GM10248 (cell line): ENCODE data around the gene TBX15.

Experiments
- CTCF ChIA-PET: fragments of 300-600 bp; sonication (Branson Sonifier 250); formaldehyde crosslinking; extraction: SDS; loops from one replicate; lab custom pipeline; 2021; ENCODE audit warnings: antibody characterized with exemption; lab: Yijun Ruan, JAX
- POLR2A ChIA-PET: fragments of 350-650 bp; sonication (Branson Sonifier 250); formaldehyde crosslinking; extraction: SDS; loops from one replicate; lab custom pipeline; 2020; ENCODE audit warnings: antibody characterized with exemption; lab: Yijun Ruan, JAX
- DNase-seq: peaks from one replicate; pipeline ENCODE4 v3.0.0; 2012; ENCODE audit errors: extremely low spot score
- TF ChIP-seq, protein P1 (sequence below): IDR thresholded peaks from 2 replicates; pipeline ENCODE4 v1.5.1; 2012; ENCODE audit warnings: mild to moderate bottlenecking, low read depth; ENCODE audit errors: extremely low read depth, missing control alignments, control extremely low read depth

Gene TBX15

DNA sequence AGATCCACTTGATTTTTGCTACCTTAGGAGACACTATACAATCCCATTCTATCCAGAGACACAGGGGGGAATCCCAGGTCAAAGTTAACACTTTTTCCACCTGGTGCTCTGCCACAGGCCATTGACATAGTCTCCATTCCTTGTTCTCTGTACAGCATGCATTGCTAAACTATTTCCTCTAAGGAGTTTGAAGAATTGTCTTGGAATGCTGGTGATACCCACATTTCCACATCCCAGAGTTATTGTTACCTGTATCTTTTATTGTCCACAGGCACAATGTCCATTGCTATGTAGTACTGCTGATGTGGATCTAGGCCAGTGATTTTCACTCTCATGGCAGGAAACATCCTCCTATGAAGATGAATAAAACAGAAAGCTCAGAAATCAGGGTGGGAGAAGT, 61.9 kb downstream of the TBX15 start:
- no peak for DNase-seq
- TF ChIP-seq, protein P1, sequence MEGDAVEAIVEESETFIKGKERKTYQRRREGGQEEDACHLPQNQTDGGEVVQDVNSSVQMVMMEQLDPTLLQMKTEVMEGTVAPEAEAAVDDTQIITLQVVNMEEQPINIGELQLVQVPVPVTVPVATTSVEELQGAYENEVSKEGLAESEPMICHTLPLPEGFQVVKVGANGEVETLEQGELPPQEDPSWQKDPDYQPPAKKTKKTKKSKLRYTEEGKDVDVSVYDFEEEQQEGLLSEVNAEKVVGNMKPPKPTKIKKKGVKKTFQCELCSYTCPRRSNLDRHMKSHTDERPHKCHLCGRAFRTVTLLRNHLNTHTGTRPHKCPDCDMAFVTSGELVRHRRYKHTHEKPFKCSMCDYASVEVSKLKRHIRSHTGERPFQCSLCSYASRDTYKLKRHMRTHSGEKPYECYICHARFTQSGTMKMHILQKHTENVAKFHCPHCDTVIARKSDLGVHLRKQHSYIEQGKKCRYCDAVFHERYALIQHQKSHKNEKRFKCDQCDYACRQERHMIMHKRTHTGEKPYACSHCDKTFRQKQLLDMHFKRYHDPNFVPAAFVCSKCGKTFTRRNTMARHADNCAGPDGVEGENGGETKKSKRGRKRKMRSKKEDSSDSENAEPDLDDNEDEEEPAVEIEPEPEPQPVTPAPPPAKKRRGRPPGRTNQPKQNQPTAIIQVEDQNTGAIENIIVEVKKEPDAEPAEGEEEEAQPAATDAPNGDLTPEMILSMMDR: no peak
- ChIA-PET POLR2A (no interaction called here), CTCF (no interaction called here)

DNA sequence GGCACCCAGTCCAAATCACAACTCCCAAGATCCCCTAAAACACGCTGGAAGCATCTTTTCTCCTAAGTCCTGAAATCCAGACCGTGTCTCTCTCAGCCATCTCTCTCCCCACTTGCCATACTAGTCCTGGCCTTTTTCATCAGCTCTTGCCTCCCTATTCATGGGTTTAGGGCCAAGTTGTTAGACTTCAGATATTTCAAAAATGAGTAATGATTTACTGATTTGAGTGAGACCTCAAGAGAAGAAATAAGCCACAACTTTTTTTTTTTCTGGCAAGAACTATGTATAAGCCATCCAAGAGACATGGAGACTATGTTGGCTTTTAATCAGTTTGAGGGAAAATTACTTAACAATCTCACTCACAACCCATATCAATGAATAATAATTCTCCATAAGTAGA, 62.5 kb downstream of the TBX15 start:
- no peak for DNase-seq
- TF ChIP-seq, protein P1: no peak
- ChIA-PET CTCF (no interaction called here), POLR2A (no interaction called here)

DNA sequence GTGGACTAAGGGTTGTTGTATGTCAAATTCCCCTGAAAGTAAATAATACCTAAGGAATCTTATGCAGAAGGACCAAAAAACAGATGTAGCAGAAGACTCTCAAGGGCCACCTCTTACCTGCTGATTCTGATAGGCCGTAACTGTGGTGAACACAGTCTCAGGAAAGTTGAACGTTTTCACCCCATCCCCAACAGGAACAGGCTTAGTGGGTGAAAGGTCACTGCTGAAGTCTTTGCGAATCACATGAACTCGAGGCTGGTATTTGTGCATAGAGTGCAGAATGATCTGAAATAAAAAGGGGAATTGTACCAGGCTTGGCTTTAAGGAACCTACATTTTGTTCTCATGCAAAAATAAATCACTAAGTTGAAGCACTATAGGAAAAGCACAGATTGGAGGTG, 64.8 kb downstream of the TBX15 start:
- CTCF ChIA-PET: no interaction called here
- TF ChIP-seq, protein P1: no peak
- DNase-seq: no peak
- POLR2A ChIA-PET: no interaction called here

DNA sequence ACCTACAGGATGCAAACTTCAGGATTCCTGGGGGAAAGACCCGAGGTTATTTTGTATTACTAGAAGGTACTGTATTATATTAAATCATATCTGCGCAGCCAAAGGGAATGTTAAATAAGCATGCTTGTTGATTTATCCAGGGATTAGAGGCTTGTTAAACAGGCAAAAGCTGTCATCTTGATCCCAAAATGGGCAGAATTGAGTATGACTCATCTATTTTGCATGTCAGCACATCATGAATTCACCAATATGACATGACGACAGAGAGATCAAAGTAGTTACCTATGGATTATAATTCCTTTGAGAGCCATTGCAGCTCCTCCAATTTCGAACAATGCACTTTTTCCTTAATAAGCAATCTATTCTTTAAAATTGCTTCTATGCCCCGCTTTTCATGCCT, 66.1 kb downstream of the TBX15 start:
- ChIA-PET POLR2A (no interaction called here), CTCF (no interaction called here)
- TF ChIP-seq, protein P1: no peak
- DNase-seq: no peak

DNA sequence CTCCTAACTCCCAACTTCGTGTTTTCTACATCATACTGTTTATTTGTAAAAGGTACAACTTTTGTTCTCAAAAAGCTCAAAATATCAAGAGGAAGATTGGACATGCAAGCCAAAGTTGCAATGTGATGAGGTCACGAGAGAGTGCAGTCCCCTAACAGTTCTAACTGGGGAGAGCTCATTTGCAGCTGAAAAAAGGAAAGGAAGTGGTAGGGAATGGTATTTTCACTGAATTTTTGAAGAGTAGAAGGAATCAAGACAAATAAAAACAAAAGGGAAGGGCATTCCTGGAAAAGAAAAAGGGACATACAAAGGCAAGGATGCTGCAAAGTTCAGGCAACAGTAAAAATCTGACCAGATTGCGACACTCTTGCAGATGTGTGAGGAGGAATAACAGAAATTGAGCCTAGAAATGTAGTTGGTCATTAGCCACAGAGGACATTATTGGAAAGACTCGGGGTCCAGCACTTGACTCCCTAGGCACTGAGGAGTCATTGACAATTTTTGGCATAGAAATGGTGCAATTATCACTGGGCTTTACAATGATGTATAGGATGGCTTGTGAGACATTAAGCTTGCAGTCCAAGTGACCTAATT, 67.9 kb downstream of the TBX15 start:
- TF ChIP-seq, protein P1: no peak
- CTCF ChIA-PET: no interaction called here
- no peak for DNase-seq
- POLR2A ChIA-PET: no interaction called here

DNA sequence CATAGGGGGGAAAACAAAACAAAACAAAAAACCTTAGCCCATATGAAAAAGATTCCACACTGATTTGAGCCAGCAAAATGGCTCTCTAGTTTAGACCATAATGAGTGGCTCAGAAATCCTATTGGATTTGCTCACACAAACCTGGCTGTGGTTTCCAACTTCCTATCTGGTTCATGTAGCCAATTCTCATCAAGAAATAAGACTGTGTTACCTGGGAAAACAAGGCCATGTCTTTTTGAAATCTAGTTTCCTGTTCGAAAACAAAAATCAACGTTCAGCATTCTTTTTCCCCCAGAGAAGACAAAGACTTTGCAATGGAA, 69.2 kb downstream of the TBX15 start:
- ChIA-PET CTCF (no interaction called here), POLR2A (no interaction called here)

More for the DNA sequence above, 69.2 kb downstream of the TBX15 start:
- DNase-seq: no peak
- TF ChIP-seq, protein P1: no peak
